Measurements from ENCODE around the gene SCRN2.

Gene SCRN2

DNA sequence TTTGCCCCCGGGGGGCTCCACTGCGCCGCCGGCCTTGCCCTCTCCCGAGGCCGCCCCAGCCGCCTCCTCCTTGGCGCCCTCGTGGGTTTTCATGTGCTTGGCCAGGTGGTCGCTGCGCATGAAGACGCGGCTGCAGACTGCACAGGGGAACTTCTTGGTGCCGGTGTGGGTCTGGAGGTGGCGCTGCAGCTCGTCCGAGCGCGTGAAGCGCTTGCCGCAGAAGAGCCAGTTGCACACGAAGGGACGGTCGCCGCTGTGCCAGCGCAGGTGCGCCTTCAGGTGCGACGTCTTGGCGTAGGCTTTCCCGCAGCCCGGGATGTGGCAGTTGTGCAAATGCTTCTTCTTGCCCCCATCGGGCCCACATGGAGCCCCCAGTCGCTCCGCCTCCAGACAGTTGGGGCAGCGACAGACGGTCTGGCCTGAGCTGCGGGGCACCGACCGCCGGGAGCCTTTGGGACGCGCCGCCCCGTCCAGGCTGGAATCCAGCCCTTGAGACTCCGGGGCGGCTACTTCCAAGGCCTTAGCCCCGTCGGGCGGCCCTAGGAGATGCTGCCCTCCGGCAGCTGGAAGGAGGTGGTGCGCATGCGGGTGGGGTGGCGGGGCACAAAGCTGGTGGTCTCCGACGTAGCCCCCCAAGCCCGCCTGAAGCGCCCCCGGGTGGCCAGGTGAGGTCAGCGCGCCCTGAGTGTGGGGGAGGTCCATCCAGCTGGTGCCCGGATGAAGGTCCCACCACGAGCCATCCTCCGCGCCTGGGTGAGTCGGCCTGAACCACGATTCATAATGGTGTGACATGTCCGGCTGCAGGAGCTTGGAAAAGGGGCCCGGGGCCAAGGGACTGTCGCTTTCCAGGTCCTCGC, 6.5 kb upstream of the SCRN2 start:
- Histone ChIP-seq H3K27me3 (ENCODE audit: insufficient read depth, low read length) (peaks cover 82% of the 10 kb centered on the region), H3K36me3 (ENCODE audit: insufficient read depth, low read length) (no peaks in the 10 kb centered on the region), H3K9me3 (ENCODE audit: low read length) (peaks cover 12% of the 10 kb centered on the region), H3K4me1 (ENCODE audit: insufficient read depth, low read length) (peaks cover 22% of the 10 kb centered on the region), H2AFZ (ENCODE audit: low read depth, low read length) (no peak overlapping the region), H3K4me3 (ENCODE audit: low read length) (peak overlapping the region; percentile 30)

DNA sequence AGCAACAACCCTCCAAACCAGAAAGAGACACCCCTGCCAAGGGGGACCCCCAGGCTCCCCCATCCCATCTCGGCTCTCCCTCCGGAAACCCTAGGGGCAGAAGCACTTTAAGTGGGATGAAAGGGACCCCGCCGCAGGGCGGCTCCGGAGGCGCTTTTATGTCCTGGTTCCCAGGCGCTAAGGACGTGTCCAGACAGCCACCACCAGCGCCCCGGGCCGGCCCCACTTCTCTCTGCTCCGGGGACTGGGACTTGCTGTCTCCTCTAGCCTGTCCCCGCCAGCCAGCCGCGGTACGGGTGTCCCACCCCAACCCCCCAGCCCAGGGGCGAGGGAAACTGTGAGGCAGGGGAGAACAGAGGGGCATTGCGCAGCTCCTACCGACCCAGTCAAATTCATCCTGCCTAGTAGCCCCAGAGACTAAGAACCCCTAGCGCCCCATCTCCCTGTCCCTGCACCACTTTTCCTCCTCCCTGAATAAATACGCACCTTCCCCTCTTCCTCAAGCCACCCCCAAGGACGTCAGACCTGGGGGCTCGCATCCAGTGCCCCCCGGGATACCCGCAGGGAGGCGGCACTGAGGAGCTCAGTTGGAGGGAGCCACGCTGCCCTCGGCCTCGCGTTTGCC, 5.8 kb upstream of the SCRN2 start:
- Histone ChIP-seq H3K27me3 (ENCODE audit: insufficient read depth, low read length) (peaks cover 75% of the 10 kb centered on the region), H3K9me3 (ENCODE audit: low read length) (peaks cover 12% of the 10 kb centered on the region), H3K36me3 (ENCODE audit: insufficient read depth, low read length) (no peaks in the 10 kb centered on the region), H3K4me1 (ENCODE audit: insufficient read depth, low read length) (peaks cover 22% of the 10 kb centered on the region), H3K4me3 (ENCODE audit: low read length) (peak overlapping the region; percentile 30), H2AFZ (ENCODE audit: low read depth, low read length) (no peak overlapping the region)

DNA sequence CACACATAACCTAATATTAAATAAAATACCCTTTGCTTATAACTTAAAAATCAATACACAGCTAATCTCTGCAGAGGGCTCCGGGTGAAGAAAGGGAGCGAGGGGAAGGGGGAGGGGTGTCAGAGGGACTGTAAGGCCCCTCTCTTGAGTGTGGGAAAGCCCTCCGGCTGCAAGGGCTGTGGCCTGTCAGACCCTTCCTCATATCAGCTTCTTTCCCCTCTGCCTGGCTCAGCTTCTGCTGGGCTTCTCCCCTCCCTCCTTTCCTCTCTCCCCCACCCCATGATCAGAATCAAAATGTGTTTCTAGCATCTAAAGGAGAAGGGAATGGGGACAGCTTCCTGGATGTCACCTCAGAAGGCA, 4.6 kb upstream of the SCRN2 start:
- no peak overlapping the region for H3K4me3 ChIP-seq (ENCODE audit: low read length)
- H2AFZ ChIP-seq (ENCODE audit: low read depth, low read length): no peak overlapping the region
- peaks cover 68% of the 10 kb centered on the region for H3K27me3 ChIP-seq (ENCODE audit: insufficient read depth, low read length)
- no peaks in the 10 kb centered on the region for H3K36me3 ChIP-seq (ENCODE audit: insufficient read depth, low read length)
- H3K4me1 ChIP-seq (ENCODE audit: insufficient read depth, low read length): peaks cover 26% of the 10 kb centered on the region
- peaks cover 12% of the 10 kb centered on the region for H3K9me3 ChIP-seq (ENCODE audit: low read length)

DNA sequence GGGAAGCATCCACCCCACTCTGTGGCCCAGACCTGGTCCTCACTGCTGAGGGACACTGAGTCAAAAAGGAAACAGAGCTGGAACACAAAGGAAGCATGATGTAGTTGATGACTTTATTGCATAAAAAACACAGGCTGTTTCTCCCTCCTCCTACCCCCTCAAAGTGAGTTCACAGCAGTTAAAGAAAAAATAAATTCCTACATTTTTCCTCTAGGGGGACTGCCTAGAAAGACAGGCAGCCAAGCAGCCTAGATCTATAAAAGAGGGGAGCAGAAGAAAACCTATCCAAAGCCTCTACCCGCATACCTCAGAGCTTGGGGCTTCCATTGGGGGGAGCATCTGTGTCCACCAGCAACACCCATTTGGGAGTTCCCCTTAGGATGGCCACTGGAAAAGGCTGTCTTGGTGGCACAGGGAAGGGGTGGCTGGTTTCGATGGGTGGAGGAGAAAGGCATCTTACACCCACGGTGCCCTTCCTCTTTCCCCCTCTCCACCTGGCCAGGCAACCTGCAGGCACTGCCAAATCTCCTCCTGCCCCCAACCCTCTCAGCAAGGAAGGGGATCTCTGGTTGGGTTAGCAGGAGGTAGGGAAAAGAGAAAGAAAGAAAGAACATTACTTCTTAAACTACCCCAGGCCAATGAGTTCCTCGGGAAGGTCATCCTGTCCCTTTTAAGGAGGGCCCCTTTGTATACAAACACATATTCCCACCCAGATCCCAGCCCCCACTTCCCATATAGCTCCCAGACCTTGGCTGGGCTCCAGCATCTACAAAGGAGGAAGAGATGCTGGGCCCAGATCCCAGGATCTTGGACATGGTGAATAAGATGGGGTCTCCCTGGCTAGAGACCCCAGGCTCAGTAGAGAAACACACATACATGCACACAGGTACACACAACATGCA, 4.0 kb upstream of the SCRN2 start:
- peaks cover 12% of the 10 kb centered on the region for H3K9me3 ChIP-seq (ENCODE audit: low read length)
- no peak overlapping the region for H2AFZ ChIP-seq (ENCODE audit: low read depth, low read length)
- no peaks in the 10 kb centered on the region for H3K36me3 ChIP-seq (ENCODE audit: insufficient read depth, low read length)
- H3K4me3 ChIP-seq (ENCODE audit: low read length): no peak overlapping the region
- peaks cover 32% of the 10 kb centered on the region for H3K4me1 ChIP-seq (ENCODE audit: insufficient read depth, low read length)
- peaks cover 61% of the 10 kb centered on the region for H3K27me3 ChIP-seq (ENCODE audit: insufficient read depth, low read length)

DNA sequence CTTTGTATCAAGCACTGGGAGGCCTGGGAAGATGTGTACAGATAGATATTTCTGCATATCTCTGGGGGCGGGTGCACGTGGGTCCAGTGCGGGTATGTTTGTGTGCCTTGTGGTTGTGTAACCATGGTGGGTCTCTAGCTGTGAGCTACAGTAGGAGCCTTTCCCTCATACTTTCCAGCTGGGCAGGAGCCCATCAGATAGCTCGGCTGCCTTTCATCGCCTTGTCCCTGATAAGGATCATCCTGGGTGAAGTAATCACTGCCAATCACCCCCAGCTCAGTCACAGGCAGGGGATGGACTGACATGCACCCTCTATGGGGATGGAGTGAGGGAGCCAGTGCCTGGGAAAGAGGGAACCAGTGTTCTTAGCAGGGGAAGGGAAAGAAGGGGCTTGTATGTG, 3.2 kb upstream of the SCRN2 start:
- Histone ChIP-seq H3K4me1 (ENCODE audit: insufficient read depth, low read length) (peaks cover 32% of the 10 kb centered on the region), H3K4me3 (ENCODE audit: low read length) (no peak overlapping the region), H3K27me3 (ENCODE audit: insufficient read depth, low read length) (peaks cover 53% of the 10 kb centered on the region), H3K9me3 (ENCODE audit: low read length) (peaks cover 10% of the 10 kb centered on the region), H3K36me3 (ENCODE audit: insufficient read depth, low read length) (no peaks in the 10 kb centered on the region), H2AFZ (ENCODE audit: low read depth, low read length) (no peak overlapping the region)

DNA sequence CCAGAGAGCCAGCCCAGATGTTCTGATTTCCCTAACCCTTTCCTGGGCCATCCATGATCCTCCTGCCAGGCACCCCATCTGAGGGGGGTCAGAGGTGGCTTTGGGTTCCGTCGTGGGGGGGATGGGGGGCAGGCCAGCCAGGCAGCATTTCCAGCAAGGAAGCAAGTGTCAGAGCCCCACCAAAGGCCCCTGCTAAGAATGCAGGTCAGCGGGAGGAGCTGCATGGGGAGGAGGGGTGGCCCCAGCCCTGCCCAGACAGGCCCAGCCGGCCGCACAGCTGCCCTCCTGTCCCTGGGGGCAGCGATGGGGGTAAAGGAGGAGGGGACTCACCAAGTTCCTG, 2.3 kb upstream of the SCRN2 start:
- H3K27me3 ChIP-seq (ENCODE audit: insufficient read depth, low read length): peaks cover 44% of the 10 kb centered on the region

DNA sequence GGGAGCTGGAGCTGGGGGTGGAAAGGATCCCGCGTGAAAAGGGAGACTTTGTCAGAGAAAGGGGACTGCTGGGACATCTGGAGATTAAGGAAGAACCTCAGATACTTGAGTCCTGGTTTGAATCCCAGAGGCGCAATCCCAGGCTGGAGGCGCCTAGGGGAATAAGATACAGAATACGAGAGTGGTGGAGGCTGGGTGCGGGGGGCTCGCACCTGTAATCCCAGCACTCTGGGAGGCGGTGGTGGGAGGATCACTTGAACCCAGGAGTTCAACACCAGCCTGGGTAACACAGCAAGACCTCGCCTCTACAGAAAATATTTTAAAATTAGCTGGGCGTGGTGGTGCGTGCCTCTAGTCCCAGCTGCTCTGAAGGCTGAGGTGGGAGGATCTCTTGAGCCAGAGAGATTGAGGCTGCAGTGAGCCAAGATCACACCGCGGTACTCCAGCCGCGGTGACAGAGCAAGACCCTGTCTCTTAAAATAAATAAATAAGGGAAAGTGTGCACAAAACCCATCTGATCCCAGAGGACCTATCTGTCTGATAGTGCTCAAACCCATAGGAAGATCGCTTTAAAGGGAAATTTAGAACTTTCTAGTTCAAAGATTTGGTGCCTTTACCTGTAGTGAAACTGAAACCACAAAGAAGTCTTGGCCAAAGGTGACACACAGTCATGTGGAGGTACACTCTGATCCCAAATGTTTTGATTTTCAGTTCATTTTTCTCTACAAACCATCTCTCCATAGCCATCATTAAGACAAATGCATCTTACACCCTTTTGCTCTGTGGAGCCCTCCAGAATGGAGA, 617 bp upstream of the SCRN2 start:
- Histone ChIP-seq H2AFZ (ENCODE audit: low read depth, low read length) (peak overlapping the region; percentile 69), H3K4me1 (ENCODE audit: insufficient read depth, low read length) (peaks cover 28% of the 10 kb centered on the region), H3K9me3 (ENCODE audit: low read length) (no peaks in the 10 kb centered on the region), H3K4me3 (ENCODE audit: low read length) (peak overlapping the region; percentile 68), H3K36me3 (ENCODE audit: insufficient read depth, low read length) (peaks cover under 1% of the 10 kb centered on the region), H3K27me3 (ENCODE audit: insufficient read depth, low read length) (peaks cover 28% of the 10 kb centered on the region)

More for the DNA sequence above, 2.3 kb upstream of the SCRN2 start:
- H3K4me1 ChIP-seq (ENCODE audit: insufficient read depth, low read length): peaks cover 32% of the 10 kb centered on the region
- H2AFZ ChIP-seq (ENCODE audit: low read depth, low read length): no peak overlapping the region
- H3K9me3 ChIP-seq (ENCODE audit: low read length): peaks cover 2% of the 10 kb centered on the region
- no peak overlapping the region for H3K4me3 ChIP-seq (ENCODE audit: low read length)
- no peaks in the 10 kb centered on the region for H3K36me3 ChIP-seq (ENCODE audit: insufficient read depth, low read length)

DNA sequence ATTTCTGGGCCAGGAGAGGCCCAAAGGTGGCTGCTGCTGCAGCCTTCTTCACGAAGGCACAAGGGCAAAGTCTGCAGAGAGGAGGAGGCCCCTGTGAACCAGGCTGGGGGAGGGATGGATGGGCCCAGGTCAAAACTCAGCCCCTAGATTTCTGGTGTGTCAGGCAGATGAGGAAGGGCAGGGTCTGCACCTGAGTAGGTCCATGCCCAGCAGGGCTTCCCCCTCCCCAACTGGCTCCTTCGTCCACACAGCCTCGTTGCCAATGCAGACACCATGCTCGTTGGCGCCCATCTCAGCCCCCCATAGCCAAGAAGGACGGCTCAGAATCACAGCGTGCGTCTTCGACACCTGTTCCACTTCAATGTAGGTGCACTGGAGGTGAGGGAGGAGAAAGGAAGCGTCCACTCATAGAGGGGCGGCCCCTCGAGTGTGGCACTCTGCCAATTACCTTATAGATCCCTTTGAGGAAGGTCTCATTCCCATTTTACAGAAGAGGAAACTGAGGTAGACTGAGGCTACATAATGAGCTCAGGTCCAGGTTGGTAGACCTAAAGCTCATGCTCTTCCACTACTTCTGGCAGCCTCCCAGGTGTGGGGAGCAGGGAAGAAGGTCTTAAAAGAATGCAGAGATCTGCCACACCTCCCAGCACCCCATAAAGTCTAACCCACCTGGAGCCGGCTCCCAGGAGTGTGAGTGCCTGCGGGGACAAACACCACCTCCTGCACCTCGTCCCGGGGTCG, 902 bp downstream of the SCRN2 start:
- H3K4me1 ChIP-seq (ENCODE audit: insufficient read depth, low read length): peaks cover 17% of the 10 kb centered on the region
- peak overlapping the region; percentile 69 for H2AFZ ChIP-seq (ENCODE audit: low read depth, low read length)

DNA sequence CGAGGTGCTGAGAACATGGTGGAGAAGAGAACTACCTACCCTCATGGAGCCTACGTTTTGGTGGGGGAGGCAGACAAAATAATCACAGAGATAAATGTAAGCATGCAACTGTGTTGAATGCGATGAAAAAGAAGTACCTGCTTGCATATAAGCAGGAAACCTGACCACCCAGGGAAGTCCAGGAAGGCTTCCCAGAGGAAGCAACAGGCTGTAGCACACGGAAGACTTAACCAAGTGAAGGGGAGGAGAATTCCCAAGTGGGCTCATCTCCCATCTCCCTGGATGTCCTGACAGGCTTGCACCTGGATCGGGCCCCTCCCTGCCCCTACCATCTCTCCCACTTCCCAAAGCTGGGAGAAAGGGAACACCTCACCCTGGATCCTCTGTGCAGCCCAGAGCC, 2.0 kb downstream of the SCRN2 start:
- H3K36me3 ChIP-seq (ENCODE audit: insufficient read depth, low read length): peaks cover 10% of the 10 kb centered on the region
- H3K4me3 ChIP-seq (ENCODE audit: low read length): no peak overlapping the region
- peaks cover 1% of the 10 kb centered on the region for H3K27me3 ChIP-seq (ENCODE audit: insufficient read depth, low read length)
- H2AFZ ChIP-seq (ENCODE audit: low read depth, low read length): no peak overlapping the region
- peaks cover 17% of the 10 kb centered on the region for H3K4me1 ChIP-seq (ENCODE audit: insufficient read depth, low read length)
- no peaks in the 10 kb centered on the region for H3K9me3 ChIP-seq (ENCODE audit: low read length)

More for the DNA sequence above, 902 bp downstream of the SCRN2 start:
- Histone ChIP-seq H3K9me3 (ENCODE audit: low read length) (no peaks in the 10 kb centered on the region), H3K4me3 (ENCODE audit: low read length) (peak overlapping the region; percentile 68), H3K27me3 (ENCODE audit: insufficient read depth, low read length) (peaks cover 12% of the 10 kb centered on the region), H3K36me3 (ENCODE audit: insufficient read depth, low read length) (peaks cover 10% of the 10 kb centered on the region)

DNA sequence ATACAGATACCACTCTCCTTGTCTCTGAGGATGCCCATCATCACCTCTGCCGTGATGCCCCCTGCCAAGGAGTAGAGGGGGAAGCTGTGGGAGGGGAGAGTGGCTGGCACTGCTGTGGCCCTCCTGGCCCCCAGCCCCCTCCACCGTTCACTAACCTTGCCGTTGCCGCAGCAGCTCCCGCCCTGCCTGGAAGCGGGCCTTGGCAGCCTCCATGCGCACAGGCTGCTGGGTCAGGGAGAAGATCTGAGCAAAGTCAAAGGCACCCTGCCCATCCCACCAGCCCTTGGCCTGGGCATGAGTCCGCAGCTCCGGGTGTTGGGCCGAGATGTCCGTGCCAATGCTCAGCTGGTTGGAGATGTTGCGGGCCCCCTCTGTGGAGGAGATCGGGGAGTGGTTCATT, 2.4 kb downstream of the SCRN2 start:
- no peaks in the 10 kb centered on the region for H3K9me3 ChIP-seq (ENCODE audit: low read length)
- H3K27me3 ChIP-seq (ENCODE audit: insufficient read depth, low read length): no peaks in the 10 kb centered on the region
- no peak overlapping the region for H2AFZ ChIP-seq (ENCODE audit: low read depth, low read length)
- H3K4me3 ChIP-seq (ENCODE audit: low read length): no peak overlapping the region
- peaks cover 10% of the 10 kb centered on the region for H3K36me3 ChIP-seq (ENCODE audit: insufficient read depth, low read length)
- H3K4me1 ChIP-seq (ENCODE audit: insufficient read depth, low read length): peaks cover 17% of the 10 kb centered on the region

DNA sequence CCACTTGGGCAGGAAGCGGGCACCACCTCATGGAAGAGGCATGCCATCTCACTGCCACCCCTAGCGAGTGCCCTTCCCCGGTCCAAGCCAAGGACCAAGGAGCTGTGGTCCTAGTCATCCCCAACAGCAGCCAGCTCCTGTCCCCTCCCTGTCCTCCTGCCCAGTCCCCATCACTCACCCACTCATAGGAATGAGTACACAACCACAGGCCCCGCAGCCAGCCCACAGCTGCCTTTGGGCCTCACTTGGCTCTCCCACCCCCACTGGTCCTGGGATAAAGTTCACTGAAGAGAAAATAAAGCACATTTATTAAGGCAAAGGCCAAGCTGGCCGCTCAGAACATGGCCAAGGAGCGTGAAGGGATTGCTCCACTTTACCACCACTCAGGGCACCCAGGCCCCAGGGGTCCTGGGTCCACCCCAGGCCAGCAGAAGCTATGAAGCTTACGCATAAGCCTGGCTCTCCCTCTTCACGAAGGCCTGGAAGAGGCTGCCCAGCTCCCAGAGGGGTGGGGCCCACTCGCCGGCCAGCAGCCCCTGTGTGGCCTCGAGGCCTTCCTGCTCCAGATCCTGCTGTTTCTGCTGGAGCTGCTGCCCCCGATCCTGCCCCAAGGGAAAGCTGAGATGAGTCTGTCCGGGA, 3.6 kb downstream of the SCRN2 start:
- peaks cover 10% of the 10 kb centered on the region for H3K36me3 ChIP-seq (ENCODE audit: insufficient read depth, low read length)
- no peaks in the 10 kb centered on the region for H3K27me3 ChIP-seq (ENCODE audit: insufficient read depth, low read length)
- H3K4me1 ChIP-seq (ENCODE audit: insufficient read depth, low read length): peaks cover 13% of the 10 kb centered on the region
- no peak overlapping the region for H3K4me3 ChIP-seq (ENCODE audit: low read length)
- no peak overlapping the region for H2AFZ ChIP-seq (ENCODE audit: low read depth, low read length)
- no peaks in the 10 kb centered on the region for H3K9me3 ChIP-seq (ENCODE audit: low read length)

DNA sequence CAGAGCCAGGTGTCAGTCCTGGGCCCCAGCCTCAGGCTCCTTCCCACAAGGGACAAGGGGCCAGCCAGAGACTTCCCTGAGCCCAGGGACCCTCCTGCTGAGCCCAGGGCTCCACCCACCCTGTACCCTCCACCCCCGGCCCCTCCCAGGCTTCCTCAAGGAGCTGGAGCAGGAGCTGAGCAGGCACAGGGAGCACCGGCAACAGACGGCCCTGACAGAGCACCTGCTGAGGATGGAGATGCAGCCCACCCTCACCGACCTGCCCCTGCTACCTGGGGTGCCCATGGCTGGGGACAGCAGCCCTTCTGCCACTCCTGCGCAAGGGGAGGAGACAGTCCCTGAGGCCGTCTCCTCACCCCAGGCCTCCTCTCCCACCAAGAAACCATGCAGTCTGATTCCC, 4.5 kb downstream of the SCRN2 start:
- Histone ChIP-seq H3K36me3 (ENCODE audit: insufficient read depth, low read length) (peaks cover 10% of the 10 kb centered on the region), H3K4me1 (ENCODE audit: insufficient read depth, low read length) (peaks cover 16% of the 10 kb centered on the region), H2AFZ (ENCODE audit: low read depth, low read length) (no peak overlapping the region), H3K27me3 (ENCODE audit: insufficient read depth, low read length) (no peaks in the 10 kb centered on the region), H3K9me3 (ENCODE audit: low read length) (no peaks in the 10 kb centered on the region), H3K4me3 (ENCODE audit: low read length) (no peak overlapping the region)
